Islet of Langerhans (tissue), 1 donor: ENCODE results near the gene ABI3BP.
"Not testable (repeated sequence)": the region's sequence is repeated elsewhere in the genome, so short reads cannot be mapped to it uniquely, and the experiment has no call there.

Experiments used
- FAIRE-seq: peaks from one replicate; lab custom pipeline; 2011; peaks lifted over from hg19 to GRCh38; lab: Jason Lieb, UNC

Gene ABI3BP, protein sequence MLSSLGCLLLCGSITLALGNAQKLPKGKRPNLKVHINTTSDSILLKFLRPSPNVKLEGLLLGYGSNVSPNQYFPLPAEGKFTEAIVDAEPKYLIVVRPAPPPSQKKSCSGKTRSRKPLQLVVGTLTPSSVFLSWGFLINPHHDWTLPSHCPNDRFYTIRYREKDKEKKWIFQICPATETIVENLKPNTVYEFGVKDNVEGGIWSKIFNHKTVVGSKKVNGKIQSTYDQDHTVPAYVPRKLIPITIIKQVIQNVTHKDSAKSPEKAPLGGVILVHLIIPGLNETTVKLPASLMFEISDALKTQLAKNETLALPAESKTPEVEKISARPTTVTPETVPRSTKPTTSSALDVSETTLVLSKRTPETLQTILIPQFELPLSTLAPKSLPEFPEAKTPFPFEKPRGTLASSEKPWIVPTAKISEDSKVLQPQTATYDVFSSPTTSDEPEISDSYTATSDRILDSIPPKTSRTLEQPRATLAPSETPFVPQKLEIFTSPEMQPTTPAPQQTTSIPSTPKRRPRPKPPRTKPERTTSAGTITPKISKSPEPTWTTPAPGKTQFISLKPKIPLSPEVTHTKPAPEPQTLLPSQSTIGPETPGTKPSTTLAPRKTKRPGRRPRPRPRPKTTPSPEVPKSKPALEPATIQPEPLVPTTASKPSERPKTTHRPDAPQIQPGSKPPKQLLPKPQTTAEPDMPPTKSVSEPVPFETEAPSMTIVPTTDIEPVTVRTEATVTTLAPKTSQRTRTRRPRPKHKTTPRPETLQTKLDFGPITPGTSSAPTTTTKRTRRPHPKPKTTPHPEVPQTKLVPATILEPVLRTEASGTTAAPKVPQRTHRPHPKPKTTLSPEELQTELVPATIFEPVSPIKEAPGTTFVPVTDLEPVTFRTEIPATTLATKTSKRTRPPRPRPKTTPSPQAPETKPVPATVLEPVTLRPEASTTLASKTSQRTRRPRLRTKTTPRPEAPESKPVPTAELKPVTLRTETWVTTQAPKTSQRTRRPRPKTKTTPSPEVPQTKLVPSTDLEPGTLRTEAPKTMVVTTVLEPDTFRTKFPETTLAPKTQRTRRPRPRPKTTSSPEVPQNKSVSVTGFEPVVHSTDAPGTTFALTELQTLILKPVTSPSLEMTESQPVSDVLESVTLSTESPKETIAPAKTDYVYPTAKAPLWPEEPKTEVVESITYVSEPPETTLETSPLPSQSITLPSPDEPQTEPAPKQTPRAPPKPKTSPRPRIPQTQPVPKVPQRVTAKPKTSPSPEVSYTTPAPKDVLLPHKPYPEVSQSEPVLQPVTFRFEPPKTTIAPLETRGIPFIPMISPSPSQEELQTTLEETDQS (N-terminal part only)

DNA sequence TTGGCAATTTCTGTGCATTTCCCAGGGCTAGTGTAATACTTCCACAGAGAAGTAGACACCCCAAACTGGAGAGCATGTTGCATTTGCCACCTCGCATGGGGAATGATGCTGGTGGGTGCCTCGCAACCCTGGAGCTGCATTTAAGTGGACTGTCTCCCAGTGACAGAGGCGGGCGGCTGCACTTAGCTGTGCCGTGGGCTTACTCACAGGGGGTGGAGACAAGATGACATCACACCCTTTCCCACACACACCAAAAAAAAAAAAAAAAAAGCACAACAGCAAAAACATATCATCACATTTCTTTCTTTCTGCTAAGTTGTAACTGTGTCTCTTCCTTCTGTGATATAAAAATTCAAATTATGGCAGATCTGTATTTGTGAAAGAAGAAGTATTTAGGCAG, at the start of gene ABI3BP:
Gene ABI3BP (minus strand): TSS at position 113 of the 400 bp plus-strand sequence. CDS start 37 bp downstream, at position 76.
- FAIRE-seq, result no peak

DNA sequence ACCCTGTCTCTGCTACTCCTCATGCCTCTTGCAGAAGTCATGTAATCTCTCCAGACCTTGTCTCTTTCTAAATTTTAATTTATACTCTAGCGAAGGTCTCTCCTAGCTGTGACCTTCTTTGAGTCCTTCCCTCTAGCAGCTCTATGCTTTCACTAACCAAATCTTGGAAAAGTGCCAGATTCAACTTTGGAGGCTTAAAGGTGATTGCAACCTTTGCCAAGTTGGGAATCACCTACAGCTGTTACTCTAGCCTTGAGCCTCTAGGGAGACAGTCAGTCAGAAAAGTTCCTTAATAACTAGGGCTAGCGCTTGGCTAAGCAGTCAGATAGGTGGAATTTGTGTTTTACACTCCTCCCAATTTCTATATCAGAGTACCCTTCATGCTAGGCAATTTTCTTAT, 46.1 kb upstream of the ABI3BP start:
- FAIRE-seq, result no peak

DNA sequence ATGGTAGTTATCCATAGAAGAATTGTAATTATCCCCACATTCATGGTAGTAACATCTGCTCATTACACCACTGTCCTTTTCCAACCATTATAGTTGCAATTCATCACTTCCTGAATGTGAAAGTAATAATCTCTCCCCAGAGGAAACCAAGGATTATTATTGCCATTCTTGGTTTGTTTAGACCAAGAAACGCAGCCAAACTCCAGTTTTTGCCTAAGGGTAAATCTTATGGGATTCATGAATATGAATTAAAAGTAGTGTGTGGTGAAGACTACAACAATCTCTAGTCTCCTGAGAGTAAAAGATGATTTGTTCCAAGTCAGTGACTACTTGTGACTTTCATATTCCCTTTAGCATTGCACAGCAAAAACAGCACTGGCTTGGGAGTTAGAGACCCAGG, 45.7 kb upstream of the ABI3BP start:
- no peak for FAIRE-seq

DNA sequence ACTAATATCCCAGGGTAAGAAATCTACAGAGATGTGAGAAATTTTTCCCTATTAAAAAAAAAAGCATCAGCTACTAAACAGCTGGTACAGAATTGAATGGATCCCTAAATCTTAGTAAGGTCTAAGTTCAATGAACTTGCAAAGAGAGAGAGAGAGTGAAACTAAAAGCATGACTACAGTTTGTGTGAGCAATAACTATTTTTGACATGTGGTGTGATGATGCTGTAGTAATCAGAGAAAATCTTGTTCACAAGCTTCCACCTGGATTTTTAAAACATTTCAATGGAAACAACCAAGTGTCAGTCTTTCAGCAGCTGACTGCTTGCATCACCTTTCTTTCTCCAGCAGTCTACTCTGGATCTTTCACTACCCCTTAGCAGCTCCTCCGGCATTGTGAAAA, 45.2 kb upstream of the ABI3BP start:
- FAIRE-seq, result no peak

DNA sequence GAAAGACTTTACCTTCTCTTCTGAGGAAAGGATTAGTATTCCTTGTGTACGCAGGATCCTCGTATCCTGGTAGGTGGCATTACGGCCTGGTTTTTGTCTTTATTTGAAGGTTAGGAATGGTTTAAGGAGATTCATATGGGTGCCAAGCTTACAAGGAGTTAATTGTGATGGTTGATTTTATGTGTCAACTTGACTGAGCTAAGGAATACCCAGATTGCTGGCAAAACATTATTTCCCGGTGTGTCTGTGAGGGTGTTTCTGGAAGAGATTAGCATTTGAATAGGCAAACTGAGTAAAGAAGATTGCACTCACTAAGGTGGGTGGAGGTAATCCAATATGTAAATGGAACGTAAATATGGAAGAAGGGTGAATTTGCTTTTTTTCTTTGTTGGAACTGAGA, 44.4 kb upstream of the ABI3BP start:
- FAIRE-seq, result no peak

DNA sequence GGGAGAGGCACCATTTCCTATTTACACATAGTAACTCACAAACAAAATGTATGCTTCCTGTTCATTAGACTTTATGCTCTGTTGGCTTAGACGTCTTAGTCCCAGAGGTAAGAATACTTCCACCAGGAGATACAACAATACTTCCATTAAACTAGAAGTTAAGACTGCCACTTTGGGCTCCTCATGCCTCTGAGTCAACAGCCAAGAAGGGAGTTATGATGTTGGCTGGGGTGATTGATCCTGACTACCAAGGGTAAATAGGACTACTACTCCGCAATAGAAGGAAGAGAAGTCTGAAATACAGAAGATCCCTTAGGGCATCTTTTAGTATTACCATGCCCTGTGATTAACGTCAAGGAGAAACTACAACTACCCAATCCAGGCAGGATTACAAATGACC, 43.5 kb upstream of the ABI3BP start:
- FAIRE-seq, result no peak

DNA sequence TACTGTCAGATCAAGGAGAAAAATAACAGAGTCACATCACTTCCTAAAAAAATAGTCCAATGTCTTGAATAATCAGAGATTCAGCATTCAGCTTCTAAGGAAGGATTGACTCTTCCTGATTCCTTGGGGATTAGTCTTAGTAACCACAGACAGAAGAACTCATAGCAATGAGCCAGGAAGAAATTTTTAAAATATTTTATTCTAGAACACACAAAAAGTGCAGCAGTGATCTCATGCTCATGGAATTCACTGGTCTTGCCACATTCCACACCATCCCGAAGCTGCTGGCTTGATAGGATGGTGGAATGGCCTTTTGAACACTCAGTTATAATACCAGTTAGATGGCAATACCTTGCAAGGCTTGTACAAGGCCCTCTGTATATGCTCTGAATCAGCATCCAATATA, 43.0 kb upstream of the ABI3BP start:
- FAIRE-seq, result no peak

DNA sequence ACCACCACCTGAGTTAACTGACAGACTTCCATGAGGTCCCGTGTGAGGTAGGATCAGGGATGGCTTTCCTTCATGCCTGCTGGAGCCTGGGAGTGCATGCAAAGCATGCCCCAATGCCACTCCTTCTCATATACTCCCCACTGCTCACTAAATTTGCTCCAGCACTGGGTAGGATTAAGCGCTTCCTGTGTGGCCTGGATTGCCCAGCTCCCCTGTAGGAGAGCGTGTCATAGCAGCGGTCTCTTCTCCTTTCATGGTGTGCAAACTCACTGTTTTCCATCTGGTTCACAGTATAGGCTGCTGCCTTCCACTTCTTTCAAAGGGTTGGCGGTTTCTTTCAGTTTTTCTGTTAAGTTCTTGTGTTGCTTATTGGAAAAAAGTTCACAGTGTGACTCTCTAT, 34.1 kb upstream of the ABI3BP start:
- no peak for FAIRE-seq

DNA sequence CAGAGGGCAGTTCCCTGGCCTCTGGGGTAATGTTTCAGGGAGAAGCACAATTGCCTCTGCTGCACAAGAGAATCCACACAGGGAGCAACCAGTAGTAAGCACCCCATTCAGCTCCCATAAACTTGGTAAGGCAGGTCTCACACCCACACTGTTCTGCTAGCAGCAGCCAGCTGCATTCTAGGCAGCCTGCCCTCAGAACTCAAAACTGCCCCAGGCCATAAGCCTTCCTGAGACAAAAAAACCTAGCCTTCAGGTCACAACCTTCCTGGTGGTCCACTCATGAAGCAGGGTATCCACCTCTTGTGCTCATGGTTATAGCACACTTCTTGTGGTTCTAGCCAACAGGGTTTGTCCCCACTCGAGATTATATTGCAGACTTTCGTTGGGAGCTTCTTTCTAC, 33.7 kb upstream of the ABI3BP start:
- no peak for FAIRE-seq

DNA sequence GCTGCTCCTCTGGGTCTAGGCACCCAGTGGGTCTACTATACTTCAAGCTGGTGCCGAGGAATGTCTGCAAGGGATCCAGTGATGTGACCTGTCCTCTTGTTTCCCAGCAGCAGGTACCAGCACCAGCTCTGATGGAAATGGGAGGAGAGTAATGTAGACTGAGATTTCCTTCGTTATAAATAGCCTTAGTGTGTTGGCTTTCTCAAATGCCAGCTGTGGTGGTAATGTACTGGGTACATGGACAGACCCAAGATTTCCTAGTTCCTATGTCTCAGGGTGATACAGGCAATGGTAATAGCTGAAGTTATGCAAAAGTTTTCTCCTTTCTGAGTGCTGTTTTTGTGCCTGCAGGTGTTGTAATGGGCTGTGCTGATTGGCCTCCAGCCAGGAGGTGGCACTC, 33.0 kb upstream of the ABI3BP start:
- FAIRE-seq, result no peak

DNA sequence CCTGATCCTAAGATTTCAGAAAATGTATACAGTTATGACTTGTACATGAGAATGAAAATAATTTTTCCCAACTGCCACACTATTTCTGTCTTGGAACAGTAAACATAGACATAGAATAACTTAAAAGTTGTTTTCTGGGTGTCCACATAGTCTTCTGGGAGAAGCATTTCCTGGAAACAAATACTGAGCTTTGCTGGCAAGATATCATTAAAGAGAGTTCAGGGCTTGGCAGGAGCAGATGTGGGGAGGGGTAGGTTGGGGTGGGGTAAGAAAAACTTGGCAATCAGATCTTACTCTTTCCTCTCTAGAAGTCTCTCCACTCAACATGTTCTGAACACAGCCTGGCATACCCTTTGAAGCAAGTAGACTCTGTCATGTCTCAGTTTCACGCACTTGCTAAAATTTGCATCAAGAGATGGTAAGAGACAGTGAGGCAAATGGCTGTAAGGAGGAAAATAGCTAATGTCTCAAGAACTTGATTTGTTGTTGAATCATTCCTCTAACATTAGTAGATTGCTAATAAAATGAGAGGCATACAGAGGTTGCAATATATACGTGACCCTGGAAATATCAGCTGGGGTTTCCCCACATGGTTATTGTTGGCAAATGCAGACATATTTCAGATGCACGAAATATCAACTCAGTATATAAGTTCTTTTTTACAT, 27.3 kb upstream of the ABI3BP start:
- FAIRE-seq, result no peak

DNA sequence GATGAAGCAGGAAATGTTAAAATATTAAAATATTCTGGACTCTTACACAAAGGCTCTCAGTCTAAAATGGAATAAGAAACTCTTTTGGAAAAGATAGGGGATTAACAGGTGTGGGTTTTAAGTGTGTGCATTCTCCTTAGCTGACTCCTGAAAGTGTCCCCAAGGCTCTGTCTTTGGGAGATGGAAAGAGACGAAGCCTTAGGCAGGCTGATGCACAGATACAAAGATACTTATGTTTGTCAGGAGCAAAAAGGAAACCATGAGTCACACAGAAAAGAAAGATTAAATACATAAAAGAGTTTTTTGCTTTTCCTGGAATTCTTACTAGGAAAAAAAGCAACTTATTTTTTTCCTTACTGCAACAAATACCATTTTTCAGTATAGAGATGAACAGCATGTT, 23.8 kb upstream of the ABI3BP start:
- FAIRE-seq, result no peak

DNA sequence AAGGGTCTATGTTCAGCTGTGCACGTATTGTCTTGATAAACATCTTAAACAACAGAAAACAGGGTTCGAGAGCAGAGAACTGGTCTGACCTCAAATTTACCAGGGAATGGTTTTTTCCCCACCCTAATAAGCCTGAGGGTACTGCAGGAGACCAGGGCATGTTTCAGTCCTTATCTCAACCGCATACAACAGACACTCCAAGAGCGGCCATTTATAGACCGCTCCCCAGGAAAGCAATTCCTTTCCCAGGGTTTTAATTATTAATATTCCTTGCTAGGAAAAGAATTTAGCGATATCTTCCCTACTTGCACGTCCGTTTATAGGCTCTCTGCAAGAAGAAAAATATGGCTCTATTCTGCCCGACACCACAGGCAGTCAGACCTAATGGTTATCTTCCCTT, 19.1 kb upstream of the ABI3BP start:
- not testable (repeated sequence) for FAIRE-seq

DNA sequence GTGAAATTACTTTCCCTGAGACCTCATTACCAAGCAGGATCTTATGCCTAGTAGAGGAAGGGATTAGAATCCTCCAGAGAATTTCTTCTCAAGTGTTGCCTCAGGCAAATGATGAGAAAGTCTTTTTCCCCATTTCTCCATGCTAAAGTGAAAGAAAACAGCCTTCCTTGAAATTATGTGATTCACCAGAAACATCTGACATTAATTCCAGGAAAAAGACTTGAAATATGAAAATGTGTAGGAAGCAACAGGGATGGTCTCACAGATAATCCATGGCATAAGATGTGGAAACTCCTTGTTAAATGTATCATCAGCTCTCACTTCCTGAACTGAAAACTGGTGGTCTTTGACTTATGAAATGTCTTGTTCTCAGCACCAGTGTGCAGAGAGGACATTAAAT, 17.9 kb upstream of the ABI3BP start:
- FAIRE-seq, result no peak

DNA sequence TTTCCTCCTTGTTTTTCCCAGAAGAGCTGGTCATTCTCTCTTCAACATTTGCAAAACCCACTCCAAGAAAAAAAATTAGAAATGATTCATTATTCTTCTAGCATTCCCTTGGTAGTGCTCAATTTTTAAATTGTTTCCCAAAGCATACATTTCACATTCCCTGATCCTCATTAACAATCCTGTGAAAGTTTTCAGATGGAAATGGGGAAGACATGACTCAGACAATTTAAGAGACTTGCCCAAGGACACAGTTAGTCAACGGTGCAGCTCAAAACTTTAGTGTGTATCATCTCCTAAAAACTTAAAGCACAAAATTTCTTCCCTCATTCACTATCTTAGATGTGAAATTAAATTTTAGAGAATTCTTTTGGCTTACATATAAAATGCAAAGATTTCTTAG, 17.1 kb upstream of the ABI3BP start:
- no peak for FAIRE-seq

DNA sequence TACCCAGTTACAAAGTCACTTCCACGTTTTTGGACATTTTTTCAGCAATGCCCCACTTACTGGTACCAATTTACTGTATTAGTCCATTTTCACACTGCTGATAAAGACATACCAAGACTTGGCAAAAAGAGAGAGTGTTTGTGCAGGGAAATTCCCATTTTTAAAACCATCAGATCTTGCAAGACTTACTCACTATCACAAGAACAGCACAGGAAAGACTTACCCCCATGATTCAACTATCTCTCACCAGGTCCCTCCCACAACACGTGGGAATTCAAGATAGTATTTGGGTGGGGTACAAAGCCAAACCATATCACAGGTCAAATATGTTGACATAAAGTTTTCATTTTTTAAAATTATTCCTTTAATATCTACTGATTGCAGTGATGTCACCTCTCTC, 16.2 kb upstream of the ABI3BP start:
- FAIRE-seq, result no peak

DNA sequence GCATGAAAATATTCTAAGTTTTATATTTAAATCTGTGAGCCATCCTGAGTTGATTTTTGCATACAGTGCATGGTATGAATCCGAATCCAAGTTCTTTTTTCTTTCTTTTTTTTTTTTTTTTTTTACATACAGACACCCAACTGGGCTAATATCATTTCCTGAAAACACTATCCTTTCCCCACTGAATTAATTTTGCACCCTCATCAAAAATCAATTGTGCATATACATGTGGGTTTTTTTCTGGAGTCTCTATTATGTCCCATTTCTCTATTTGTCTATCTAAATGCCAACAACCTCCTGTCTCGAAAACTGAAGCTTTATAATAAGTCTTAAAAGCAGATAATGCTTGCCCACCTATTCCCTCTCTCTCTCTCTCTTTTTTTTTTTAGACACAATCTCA, 5.9 kb upstream of the ABI3BP start:
- no peak for FAIRE-seq

DNA sequence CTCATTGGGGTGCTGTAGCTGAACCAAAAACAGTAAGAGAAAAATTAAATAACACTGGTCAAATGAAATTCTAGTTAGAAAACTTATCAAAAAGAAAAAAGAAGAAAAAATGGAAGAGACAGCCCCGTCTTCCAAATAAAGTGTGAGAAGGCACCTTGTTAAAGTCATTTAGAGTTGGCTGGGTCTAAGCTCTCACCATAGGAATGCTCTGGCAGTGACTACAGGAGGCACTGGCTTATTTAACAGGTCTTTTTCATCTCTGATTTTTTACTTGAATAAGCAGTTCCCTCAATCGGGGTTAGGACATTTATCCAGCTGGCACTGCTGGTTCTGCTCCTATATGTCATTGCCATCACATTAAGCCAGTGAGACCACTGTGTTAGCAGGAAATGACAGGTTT, 1.6 kb upstream of the ABI3BP start:
- FAIRE-seq, result no peak

DNA sequence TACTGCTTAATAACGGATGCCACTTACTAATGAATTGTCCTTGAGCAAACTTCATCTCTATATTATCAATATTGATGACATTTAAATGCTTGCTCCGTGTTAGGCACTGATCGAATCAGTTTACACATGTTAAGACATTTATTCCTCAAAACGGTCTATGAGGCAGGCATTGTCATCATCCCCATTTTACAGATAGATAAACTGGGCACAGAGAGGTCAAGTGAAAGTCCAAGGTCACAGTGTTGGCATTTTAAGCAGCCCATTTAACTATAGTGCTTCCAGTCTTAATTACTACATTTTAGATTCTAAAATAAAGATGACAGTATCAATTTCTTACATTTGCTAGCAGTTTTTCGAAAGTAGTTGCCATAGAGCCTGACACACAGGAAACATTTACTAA, 966 bp upstream of the ABI3BP start:
- no peak for FAIRE-seq

DNA sequence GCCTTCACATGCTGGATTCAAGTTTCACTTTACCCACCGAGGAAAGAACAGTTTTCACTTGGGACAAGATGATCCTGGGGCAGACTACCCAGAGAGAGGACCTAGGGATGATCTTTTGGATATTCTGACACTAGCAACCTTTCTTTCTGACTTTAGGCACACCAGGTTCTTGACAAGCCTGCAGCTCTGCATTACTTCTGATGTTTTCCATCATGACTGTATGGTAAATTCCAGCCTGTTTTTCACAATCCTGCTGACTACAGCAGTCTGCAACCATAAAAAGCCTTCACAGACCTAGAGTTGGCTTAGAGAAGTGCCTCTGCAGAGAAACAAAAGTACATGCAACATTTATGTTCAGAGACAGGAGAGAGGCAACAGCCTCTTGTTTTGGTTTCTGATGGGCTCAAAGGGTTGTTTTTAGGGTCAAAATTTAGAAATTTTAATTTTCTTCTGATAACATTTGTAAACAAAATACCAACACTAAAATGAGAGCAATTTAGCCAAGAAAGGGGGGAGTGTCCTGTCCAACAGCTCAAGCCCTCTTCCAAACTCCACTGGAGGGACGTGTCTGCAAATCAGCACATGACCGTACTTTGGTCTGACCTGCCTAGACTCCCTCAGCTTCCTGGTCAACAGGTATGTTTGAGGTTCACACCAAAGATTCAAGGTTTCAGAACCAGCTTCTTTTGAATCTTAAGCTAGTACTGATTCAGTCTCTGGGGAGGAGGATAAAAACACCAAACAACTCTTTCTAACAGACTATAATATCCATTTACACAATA, 799 bp downstream of the ABI3BP start:
- no peak for FAIRE-seq

DNA sequence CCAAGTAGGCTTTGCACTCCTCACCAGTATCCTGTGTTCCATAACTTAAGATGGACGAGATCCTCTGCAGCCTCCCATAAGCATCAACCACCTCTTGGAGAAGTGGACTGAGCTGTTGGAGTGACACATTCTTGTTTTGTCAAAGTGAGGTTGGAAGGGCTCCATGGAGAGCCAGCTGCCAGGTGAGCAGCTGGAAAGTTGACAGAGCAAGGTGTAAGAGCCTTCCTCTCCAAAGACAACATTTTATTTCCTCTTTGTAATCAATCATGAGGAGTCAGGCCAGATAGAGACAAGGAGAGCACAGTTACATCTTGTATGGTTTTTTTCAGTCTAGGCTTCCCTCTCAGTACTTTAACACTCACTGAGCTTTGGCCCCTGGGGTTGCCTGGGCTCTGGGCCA, 5.1 kb downstream of the ABI3BP start:
- no peak for FAIRE-seq
